Middle frontal gyrus (tissue), 1 donor: ENCODE measurements around the gene SLC1A2.
A peak's percentile ranks its signal among the peaks of the same experiment; 100 is the strongest.

ENCODE experiments used
- DNase-seq: peaks from one replicate; pipeline ENCODE4 v3.0.0-alpha.2; 2015; ENCODE audit warnings: low spot score; ENCODE audit errors: extremely low spot score

SLC1A2 gene

GRCh38 chr11:35276396-35277145 lies 142.8 kb downstream of the SLC1A2 start:
- DNase-seq = peak; percentile 5

GRCh38 chr11:35275786-35276170 lies 143.6 kb downstream of the SLC1A2 start:
- DNase-seq = no peak

- DNase-seq = no peak
These were observed 144.2 kb downstream of the SLC1A2 start for GRCh38 chr11:35274909-35275785.

GRCh38 chr11:35272391-35272902 lies 146.9 kb downstream of the SLC1A2 start:
- DNase-seq = no peak

GRCh38 chr11:35271031-35271430 lies 148.3 kb downstream of the SLC1A2 start:
- DNase-seq = no peak

GRCh38 chr11:35270342-35270741 lies 149.0 kb downstream of the SLC1A2 start:
- DNase-seq = no peak

GRCh38 chr11:35267504-35267903 lies 151.9 kb downstream of the SLC1A2 start:
- DNase-seq = no peak

GRCh38 chr11:35265755-35266454 lies 153.5 kb downstream of the SLC1A2 start:
- DNase-seq = no peak

GRCh38 chr11:35262735-35263134 lies 156.6 kb downstream of the SLC1A2 start:
- DNase-seq = no peak

- DNase-seq = no peak
These were observed 157.3 kb downstream of the SLC1A2 start for GRCh38 chr11:35262056-35262455.

- no peak for DNase-seq
These were observed 158.2 kb downstream of the SLC1A2 start for GRCh38 chr11:35261197-35261596.

GRCh38 chr11:35260342-35260985 lies 158.9 kb downstream of the SLC1A2 start:
- DNase-seq = no peak

- no peak for DNase-seq
These were observed 159.8 kb downstream of the SLC1A2 start for GRCh38 chr11:35259529-35259928.

- DNase-seq = no peak
These were observed 162.1 kb downstream of the SLC1A2 start for GRCh38 chr11:35257281-35257680.

- DNase-seq = no peak
These were observed 163.1 kb downstream of the SLC1A2 start for GRCh38 chr11:35256296-35256695.

- no peak for DNase-seq
These were observed 163.8 kb downstream of the SLC1A2 start for GRCh38 chr11:35255514-35255913.

- no peak for DNase-seq
These were observed 166.1 kb downstream of the SLC1A2 start for GRCh38 chr11:35253237-35253636.

- DNase-seq = no peak
These were observed 168.7 kb downstream of the SLC1A2 start for GRCh38 chr11:35250621-35251020.

GRCh38 chr11:35250192-35250591 lies 169.2 kb downstream of the SLC1A2 start:
- DNase-seq = no peak

- DNase-seq = no peak
These were observed 170.6 kb downstream of the SLC1A2 start for GRCh38 chr11:35248558-35249323.
